ENCODE results near the gene ABR. TPM values are rescaled to one million over a fixed set of nuclear protein-coding genes. Genes with fewer than 3 reads are reported as not detected.

The ABR gene
- total and polyA plus RNA-seq, 4 donors, result 59.7 to 223 (median 142) TPM

- Histone ChIP-seq H3K9me3 (ENCODE audit: control insufficient read depth, insufficient read depth, low read length) (no peaks in the 10 kb centered on the region), H3K36me3 (ENCODE audit: control insufficient read depth, insufficient read depth, low read length) (peaks cover 3% of the 10 kb centered on the region), H3K4me3 (ENCODE audit: low read depth, low read length) (no peak overlapping the region), H3K27me3 (ENCODE audit: control insufficient read depth, insufficient read depth, low read length) (no peaks in the 10 kb centered on the region), H3K4me1 (ENCODE audit: control insufficient read depth, insufficient read depth, low read length) (peaks cover 17% of the 10 kb centered on the region), H3K27ac (ENCODE audit: low read depth, low read length) (peak overlapping the region; percentile 47)
- WGBS (ENCODE audit: insufficient coverage), result 24% methylated on average over 9 of the region's 14 CpGs
- peak in 1 of 6 donors; percentile 85 for DNase-seq (ENCODE audit: low read depth in 4 of 6, low spot score in 6 of 6)
These were observed 214.9 kb downstream of the ABR start for GRCh38 chr17:964876-965275.

GRCh38 chr17:962670-963069 lies 217.1 kb downstream of the ABR start:
- Histone ChIP-seq H3K36me3 (ENCODE audit: control insufficient read depth, insufficient read depth, low read length) (peaks cover 10% of the 10 kb centered on the region), H3K4me3 (ENCODE audit: low read depth, low read length) (no peak overlapping the region), H3K9me3 (ENCODE audit: control insufficient read depth, insufficient read depth, low read length) (no peaks in the 10 kb centered on the region), H3K4me1 (ENCODE audit: control insufficient read depth, insufficient read depth, low read length) (peaks cover 17% of the 10 kb centered on the region), H3K27me3 (ENCODE audit: control insufficient read depth, insufficient read depth, low read length) (no peaks in the 10 kb centered on the region), H3K27ac (ENCODE audit: low read depth, low read length) (no peak overlapping the region)
- DNase-seq (ENCODE audit: low read depth in 4 of 6, low spot score in 6 of 6), result peak in 2 of 6 donors; percentile 62 to 82
- 8% methylated on average over 5 of the region's 11 CpGs for WGBS (ENCODE audit: insufficient coverage)

- Histone ChIP-seq H3K4me1 (ENCODE audit: control insufficient read depth, insufficient read depth, low read length) (peaks cover 17% of the 10 kb centered on the region), H3K27ac (ENCODE audit: low read depth, low read length) (no peak overlapping the region), H3K9me3 (ENCODE audit: control insufficient read depth, insufficient read depth, low read length) (no peaks in the 10 kb centered on the region), H3K36me3 (ENCODE audit: control insufficient read depth, insufficient read depth, low read length) (peaks cover 11% of the 10 kb centered on the region), H3K4me3 (ENCODE audit: low read depth, low read length) (no peak overlapping the region), H3K27me3 (ENCODE audit: control insufficient read depth, insufficient read depth, low read length) (no peaks in the 10 kb centered on the region)
- no CpG with 5 or more reads among the region's 8 CpGs for WGBS (ENCODE audit: insufficient coverage)
- DNase-seq (ENCODE audit: low read depth in 4 of 6, low spot score in 6 of 6), result no peak
These were observed 217.6 kb downstream of the ABR start for GRCh38 chr17:962166-962565.

- no peak overlapping the region for H3K27ac ChIP-seq (ENCODE audit: low read depth, low read length)
- peaks cover 15% of the 10 kb centered on the region for H3K4me1 ChIP-seq (ENCODE audit: control insufficient read depth, insufficient read depth, low read length)
- H3K27me3 ChIP-seq (ENCODE audit: control insufficient read depth, insufficient read depth, low read length), result no peaks in the 10 kb centered on the region
- 92% methylated on average over 26 of the region's 31 CpGs for WGBS (ENCODE audit: insufficient coverage)
- H3K4me3 ChIP-seq (ENCODE audit: low read depth, low read length), result no peak overlapping the region
- no peaks in the 10 kb centered on the region for H3K9me3 ChIP-seq (ENCODE audit: control insufficient read depth, insufficient read depth, low read length)
- H3K36me3 ChIP-seq (ENCODE audit: control insufficient read depth, insufficient read depth, low read length), result peaks cover 14% of the 10 kb centered on the region
- DNase-seq (ENCODE audit: low read depth in 4 of 6, low spot score in 6 of 6), result no peak
These were observed 220.9 kb downstream of the ABR start for GRCh38 chr17:958712-959451.

- H3K4me1 ChIP-seq (ENCODE audit: control insufficient read depth, insufficient read depth, low read length), result peaks cover 7% of the 10 kb centered on the region
- H3K4me3 ChIP-seq (ENCODE audit: low read depth, low read length), result no peak overlapping the region
- no peaks in the 10 kb centered on the region for H3K27me3 ChIP-seq (ENCODE audit: control insufficient read depth, insufficient read depth, low read length)
- no peak overlapping the region for H3K27ac ChIP-seq (ENCODE audit: low read depth, low read length)
- WGBS (ENCODE audit: insufficient coverage), result 87% methylated on average over 20 of the region's 20 CpGs
- H3K36me3 ChIP-seq (ENCODE audit: control insufficient read depth, insufficient read depth, low read length), result peaks cover 17% of the 10 kb centered on the region
- H3K9me3 ChIP-seq (ENCODE audit: control insufficient read depth, insufficient read depth, low read length), result no peaks in the 10 kb centered on the region
- DNase-seq (ENCODE audit: low read depth in 4 of 6, low spot score in 6 of 6), result no peak
These were observed 221.8 kb downstream of the ABR start for GRCh38 chr17:957856-958421.

GRCh38 chr17:956905-957304 lies 222.9 kb downstream of the ABR start:
- WGBS (ENCODE audit: insufficient coverage), result no CpG with 5 or more reads among the region's 8 CpGs
- peaks cover 4% of the 10 kb centered on the region for H3K4me1 ChIP-seq (ENCODE audit: control insufficient read depth, insufficient read depth, low read length)

DNA sequence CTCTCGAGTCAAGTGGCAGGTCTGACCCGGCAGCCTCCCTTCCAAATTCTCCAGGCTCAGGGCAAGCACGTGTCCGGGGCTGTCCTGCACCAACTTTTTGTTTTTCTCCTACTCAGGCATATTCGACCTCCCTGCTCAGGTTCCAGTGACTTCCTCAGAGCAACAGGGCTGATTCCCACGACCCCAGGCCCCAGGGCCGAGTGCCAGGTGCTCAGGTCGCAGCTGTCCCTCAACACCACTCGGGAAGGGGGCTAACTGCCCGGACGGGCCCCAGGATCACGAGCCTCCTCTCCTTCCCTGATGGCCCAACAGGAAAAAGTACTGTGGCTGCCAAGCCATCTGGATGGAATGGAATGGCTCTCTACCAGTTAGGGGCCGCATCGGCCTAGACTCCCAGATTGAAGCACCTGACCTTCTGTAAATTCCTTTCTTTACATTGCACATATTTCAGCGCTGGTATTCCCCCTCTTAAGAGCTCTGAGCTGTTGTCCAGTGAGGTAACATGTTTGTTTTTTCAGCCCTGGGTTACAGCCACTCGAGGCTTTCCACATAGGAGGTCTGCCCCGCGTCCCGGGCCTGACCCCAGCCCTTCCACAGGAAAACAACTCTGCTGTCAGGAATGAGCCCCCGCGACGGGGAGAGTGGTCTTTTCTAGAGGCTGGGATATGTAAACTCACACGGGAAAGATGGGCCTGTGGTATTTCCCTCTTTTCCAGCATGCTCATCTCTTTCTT lies 225.2 kb downstream of the ABR start:
- Histone ChIP-seq H3K9me3 (ENCODE audit: control insufficient read depth, insufficient read depth, low read length) (no peaks in the 10 kb centered on the region), H3K27ac (ENCODE audit: low read depth, low read length) (peak overlapping the region; percentile 63), H3K27me3 (ENCODE audit: control insufficient read depth, insufficient read depth, low read length) (no peaks in the 10 kb centered on the region), H3K4me3 (ENCODE audit: low read depth, low read length) (no peak overlapping the region), H3K4me1 (ENCODE audit: control insufficient read depth, insufficient read depth, low read length) (peaks cover 19% of the 10 kb centered on the region), H3K36me3 (ENCODE audit: control insufficient read depth, insufficient read depth, low read length) (peaks cover 17% of the 10 kb centered on the region)
- WGBS (ENCODE audit: insufficient coverage), result 54% methylated on average over 12 of the region's 23 CpGs
- peak in 1 of 6 donors; percentile 49 for DNase-seq (ENCODE audit: low read depth in 4 of 6, low spot score in 6 of 6)

More at GRCh38 chr17:956905-957304, 222.9 kb downstream of the ABR start:
- H3K27me3 ChIP-seq (ENCODE audit: control insufficient read depth, insufficient read depth, low read length), result no peaks in the 10 kb centered on the region
- peak in 1 of 6 donors; percentile 46 for DNase-seq (ENCODE audit: low read depth in 4 of 6, low spot score in 6 of 6)
- H3K36me3 ChIP-seq (ENCODE audit: control insufficient read depth, insufficient read depth, low read length), result peaks cover 17% of the 10 kb centered on the region
- no peaks in the 10 kb centered on the region for H3K9me3 ChIP-seq (ENCODE audit: control insufficient read depth, insufficient read depth, low read length)
- H3K4me3 ChIP-seq (ENCODE audit: low read depth, low read length), result no peak overlapping the region
- H3K27ac ChIP-seq (ENCODE audit: low read depth, low read length), result no peak overlapping the region

DNA sequence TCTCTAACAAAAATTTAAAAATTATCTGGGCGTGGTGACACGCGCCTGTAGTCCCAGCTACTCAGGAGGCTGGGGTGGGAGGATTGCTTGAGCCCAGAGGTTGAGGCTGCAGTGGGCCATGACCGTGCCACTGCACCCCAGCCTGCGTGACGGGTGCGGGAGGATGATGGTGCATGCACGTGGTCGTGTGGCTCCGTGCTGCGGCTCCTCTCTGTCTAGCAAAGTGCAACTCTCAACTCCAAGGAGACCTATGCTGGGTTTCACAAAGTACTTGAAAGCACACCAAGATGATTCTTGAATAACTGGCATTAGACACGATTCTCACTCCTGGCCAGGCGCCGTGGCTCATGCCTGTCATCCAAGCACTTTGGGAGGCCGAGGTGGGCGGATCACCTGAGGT lies 226.0 kb downstream of the ABR start:
- 96% methylated on average over 14 of the region's 16 CpGs for WGBS (ENCODE audit: insufficient coverage)
- Histone ChIP-seq H3K4me1 (ENCODE audit: control insufficient read depth, insufficient read depth, low read length) (peaks cover 21% of the 10 kb centered on the region), H3K27ac (ENCODE audit: low read depth, low read length) (no peak overlapping the region)

More for the DNA sequence above, 226.0 kb downstream of the ABR start:
- DNase-seq (ENCODE audit: low read depth in 4 of 6, low spot score in 6 of 6), result no peak
- H3K36me3 ChIP-seq (ENCODE audit: control insufficient read depth, insufficient read depth, low read length), result peaks cover 11% of the 10 kb centered on the region
- no peaks in the 10 kb centered on the region for H3K27me3 ChIP-seq (ENCODE audit: control insufficient read depth, insufficient read depth, low read length)
- no peaks in the 10 kb centered on the region for H3K9me3 ChIP-seq (ENCODE audit: control insufficient read depth, insufficient read depth, low read length)
- no peak overlapping the region for H3K4me3 ChIP-seq (ENCODE audit: low read depth, low read length)

Data from spinal cord (tissue), 10 donors.